Upper lobe of right lung (tissue), 1 donor: Measurements from ENCODE around the gene KLHL22. TPM values are rescaled to one million over a fixed set of nuclear protein-coding genes. Genes with fewer than 3 reads are reported as not detected.

Experiments used
- ATAC-seq: fragments of 200-7000 bp; cut with Tn5 transposase; one replicate; pipeline ENCODE4 v1.9.1; 2020; ENCODE audit warnings: mild to moderate bottlenecking, moderate library complexity
- DNase-seq: peaks from one replicate; pipeline ENCODE4 v3.0.0-alpha.2; 2020
- H3K27ac ChIP-seq: fragments of 200-600 bp; one replicate; pipeline ENCODE4 v1.8.0; 2022
- H3K27me3 ChIP-seq: fragments of 200-600 bp; one replicate; pipeline ENCODE4 v1.8.0; 2022; ENCODE audit warnings: mild to moderate bottlenecking
- H3K36me3 ChIP-seq: fragments of 200-600 bp; one replicate; pipeline ENCODE4 v1.8.0; 2022
- H3K4me1 ChIP-seq: fragments of 200-600 bp; one replicate; pipeline ENCODE4 v1.8.0; 2022
- H3K4me3 ChIP-seq: fragments of 200-600 bp; one replicate; pipeline ENCODE4 v1.8.0; 2022; ENCODE audit warnings: mild to moderate bottlenecking
- H3K9me3 ChIP-seq: fragments of 200-600 bp; one replicate; pipeline ENCODE4 v1.8.0; 2022
- intact Hi-C: fragments of 100-400 bp; cut with DNase I; formaldehyde crosslinking; loops from one replicate; pipeline ENCODE4 v1.11.0; 2022
- total RNA-seq: library from RNA; stranded (reverse); fragmentation: NEBNext Ultra II Directional; extraction: Animal tissue kit (Norgen Biotek cat#: 25700); gene quantifications from one replicate; pipeline ENCODE4 v1.2.1, GENCODE V29; 2021
- TF ChIP-seq, protein P1 (sequence below): fragments of 200-600 bp; IDR thresholded peaks from one replicate; pipeline ENCODE4 v1.8.0; 2022; ENCODE audit warnings: antibody characterized with exemption
- donor health status: DM: no; HTN: yes; CAD: no; lungs with severe emphysema.

The KLHL22 gene
- total RNA-seq, 1 donor from 2014 or later = 23.3 TPM

DNA sequence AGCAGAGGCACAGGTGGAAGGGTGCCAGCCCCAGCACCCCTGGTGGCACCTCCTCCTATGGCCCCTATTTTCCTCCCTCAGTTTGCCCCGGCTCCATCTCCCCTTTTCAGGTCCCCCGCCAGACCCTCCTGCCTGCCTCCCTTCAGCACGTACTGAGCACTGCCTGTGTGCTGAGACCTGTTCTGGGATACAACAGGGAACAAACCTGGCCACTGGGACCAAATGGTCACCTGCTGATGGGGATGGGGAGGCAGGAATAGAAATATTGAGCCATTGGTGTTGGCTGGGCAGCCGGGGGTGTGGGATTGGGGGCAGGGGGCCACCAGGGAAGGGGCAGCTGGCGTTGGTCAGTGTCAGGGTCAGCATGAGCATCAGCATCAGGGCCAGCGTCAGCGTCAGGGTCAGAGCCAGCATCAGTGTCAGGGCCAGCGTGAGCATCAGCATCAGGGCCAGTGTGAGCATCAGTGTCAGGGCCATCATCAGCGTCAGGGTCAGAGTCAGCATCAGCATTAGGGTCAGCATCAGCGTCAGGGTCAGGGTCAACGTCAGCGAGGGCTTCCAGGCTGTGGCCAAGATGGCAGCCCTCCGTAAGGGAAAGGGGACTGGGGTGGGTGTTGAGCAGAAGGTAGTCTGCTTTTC is 94.1 kb downstream of the KLHL22 start:
- ATAC-seq = no peak
- DNase-seq = no peak
- Histone ChIP-seq H3K27me3 (no peaks in the 10 kb centered on the region), H3K4me1 (no peaks in the 10 kb centered on the region), H3K9me3 (no peaks in the 10 kb centered on the region), H3K36me3 (peaks cover 33% of the 10 kb centered on the region), H3K27ac (no peak overlapping the region), H3K4me3 (no peak overlapping the region)
- TF ChIP-seq, protein P1, sequence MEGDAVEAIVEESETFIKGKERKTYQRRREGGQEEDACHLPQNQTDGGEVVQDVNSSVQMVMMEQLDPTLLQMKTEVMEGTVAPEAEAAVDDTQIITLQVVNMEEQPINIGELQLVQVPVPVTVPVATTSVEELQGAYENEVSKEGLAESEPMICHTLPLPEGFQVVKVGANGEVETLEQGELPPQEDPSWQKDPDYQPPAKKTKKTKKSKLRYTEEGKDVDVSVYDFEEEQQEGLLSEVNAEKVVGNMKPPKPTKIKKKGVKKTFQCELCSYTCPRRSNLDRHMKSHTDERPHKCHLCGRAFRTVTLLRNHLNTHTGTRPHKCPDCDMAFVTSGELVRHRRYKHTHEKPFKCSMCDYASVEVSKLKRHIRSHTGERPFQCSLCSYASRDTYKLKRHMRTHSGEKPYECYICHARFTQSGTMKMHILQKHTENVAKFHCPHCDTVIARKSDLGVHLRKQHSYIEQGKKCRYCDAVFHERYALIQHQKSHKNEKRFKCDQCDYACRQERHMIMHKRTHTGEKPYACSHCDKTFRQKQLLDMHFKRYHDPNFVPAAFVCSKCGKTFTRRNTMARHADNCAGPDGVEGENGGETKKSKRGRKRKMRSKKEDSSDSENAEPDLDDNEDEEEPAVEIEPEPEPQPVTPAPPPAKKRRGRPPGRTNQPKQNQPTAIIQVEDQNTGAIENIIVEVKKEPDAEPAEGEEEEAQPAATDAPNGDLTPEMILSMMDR = no peak
- intact Hi-C loops = no loop called here

DNA sequence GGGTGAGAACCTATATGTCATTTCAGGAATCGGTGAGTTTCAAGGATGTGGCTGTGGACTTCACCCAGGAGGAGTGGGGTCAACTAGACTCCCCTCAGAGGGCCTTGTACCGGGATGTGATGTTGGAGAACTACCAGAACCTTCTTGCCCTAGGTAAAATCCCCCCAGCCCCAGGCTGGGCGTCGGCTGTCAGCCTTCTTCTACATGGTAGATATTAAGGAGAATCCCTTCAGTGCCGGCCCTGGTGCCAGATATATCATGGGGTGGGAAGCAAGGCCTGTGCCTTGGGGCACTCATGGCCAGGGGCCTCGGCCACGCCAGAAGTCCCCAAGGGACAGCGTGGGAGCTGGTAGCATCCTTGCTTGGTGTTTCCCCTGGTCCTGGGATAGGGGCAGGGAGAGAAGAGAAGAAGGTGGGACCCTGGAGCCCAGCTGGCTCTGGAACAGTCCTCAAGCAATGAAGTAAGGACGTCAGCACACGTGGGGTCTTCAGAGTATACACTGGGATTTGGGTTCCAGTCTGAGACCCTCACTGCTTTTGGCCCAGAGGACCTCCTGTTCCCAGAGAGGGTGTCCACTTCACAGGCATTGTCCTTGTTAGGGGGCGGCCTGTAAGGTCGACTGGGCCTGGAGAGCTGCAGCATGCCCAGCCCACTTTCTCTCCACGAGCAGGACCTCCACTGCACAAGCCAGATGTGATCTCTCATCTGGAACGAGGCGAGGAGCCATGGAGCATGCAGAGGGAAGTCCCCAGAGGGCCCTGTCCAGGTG is 94.8 kb downstream of the KLHL22 start:
- Histone ChIP-seq H3K36me3 (peaks cover 26% of the 10 kb centered on the region), H3K4me3 (no peak overlapping the region), H3K9me3 (no peaks in the 10 kb centered on the region), H3K27me3 (no peaks in the 10 kb centered on the region), H3K27ac (no peak overlapping the region), H3K4me1 (peaks cover 5% of the 10 kb centered on the region)
- DNase-seq (no peak), ATAC-seq (no peak)
- TF ChIP-seq, protein P1 = no peak
- intact Hi-C loops = no loop called here

DNA sequence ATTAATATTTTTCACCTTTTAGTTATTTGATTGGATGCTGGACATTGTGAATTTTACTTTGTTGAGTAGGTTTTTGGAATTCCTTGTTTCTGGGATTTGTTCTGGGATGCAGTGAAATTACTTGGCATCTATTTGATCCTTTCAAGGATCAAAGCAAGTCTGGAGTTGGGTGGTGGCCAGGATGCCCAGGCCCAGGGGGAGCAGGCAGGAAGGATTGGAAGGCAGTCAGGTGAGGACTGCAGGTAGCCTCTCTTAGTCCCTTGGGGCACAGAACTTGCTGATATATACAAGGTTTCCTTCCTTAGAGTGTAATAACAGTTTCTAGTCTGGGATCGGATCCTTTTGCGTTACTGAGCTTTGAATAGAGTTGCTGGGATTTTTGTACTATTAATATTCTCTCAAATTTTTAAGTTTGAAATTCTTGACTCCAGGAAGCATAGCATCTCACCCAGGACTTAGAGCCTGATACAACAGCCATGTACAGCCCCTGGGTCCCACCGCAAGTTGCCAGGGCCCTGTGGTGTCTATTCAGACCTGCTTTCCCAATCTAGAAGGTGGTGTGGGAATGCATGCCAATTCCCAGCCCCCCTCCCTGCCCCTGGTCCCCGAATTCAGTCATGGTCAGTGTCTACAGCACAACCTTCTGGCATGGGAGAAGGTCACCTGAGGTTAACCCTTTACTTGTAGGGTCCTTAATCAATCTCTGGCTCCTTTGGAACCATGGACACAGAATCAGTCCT is 95.6 kb downstream of the KLHL22 start:
- no peak for ATAC-seq
- no peak overlapping the region for H3K4me3 ChIP-seq
- no peaks in the 10 kb centered on the region for H3K9me3 ChIP-seq
- peaks cover 23% of the 10 kb centered on the region for H3K36me3 ChIP-seq
- H3K27me3 ChIP-seq = no peaks in the 10 kb centered on the region
- TF ChIP-seq, protein P1 = no peak
- DNase-seq = no peak
- H3K27ac ChIP-seq = no peak overlapping the region
- H3K4me1 ChIP-seq = peaks cover 13% of the 10 kb centered on the region
- intact Hi-C loops = no loop called here

DNA sequence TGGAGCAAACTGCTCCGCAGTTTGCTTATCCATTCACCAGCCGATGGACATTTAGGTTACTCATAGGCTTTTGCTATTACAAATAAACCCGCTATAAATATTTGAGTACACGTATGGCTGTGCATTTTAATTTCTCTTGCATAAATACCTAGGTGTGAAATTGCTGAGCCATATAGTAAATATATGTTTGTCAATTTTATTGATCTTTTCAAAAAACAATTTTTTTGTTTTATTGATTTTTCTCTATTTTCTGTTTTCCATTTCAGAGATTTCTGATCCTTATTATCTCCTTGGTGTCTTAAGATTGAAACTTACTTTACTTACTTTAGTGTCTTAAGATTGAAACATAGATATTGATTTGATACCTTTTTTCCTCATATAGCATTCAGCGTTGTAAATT is 97.2 kb downstream of the KLHL22 start:
- peaks cover 21% of the 10 kb centered on the region for H3K4me1 ChIP-seq
- H3K36me3 ChIP-seq = peaks cover 15% of the 10 kb centered on the region
- H3K4me3 ChIP-seq = no peak overlapping the region
- no peaks in the 10 kb centered on the region for H3K27me3 ChIP-seq
- H3K9me3 ChIP-seq = no peaks in the 10 kb centered on the region
- H3K27ac ChIP-seq = no peak overlapping the region
- TF ChIP-seq, protein P1 = no peak
- no peak for DNase-seq
- intact Hi-C loops = no loop called here
- ATAC-seq = no peak

DNA sequence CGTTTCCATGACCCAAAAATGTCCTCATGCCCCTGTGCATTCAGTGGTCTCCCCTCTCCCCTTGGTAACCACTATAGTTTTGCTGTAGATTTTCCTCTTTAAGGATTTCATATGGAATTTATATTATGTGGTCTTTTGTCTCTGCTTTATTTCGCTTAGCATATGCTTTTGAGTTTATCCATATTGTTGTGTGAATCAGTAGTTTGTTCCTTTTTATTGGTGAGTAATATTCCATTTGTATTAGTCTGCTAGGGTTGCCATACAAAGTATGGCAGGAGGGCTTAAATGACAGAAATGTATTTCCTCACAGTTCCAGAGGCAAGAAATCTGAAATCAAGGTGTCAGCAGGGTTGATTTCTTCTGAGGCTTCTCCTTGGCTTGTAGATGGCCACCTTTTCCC is 98.1 kb downstream of the KLHL22 start:
- no peaks in the 10 kb centered on the region for H3K27me3 ChIP-seq
- TF ChIP-seq, protein P1 = no peak
- no peak for ATAC-seq
- no peak for DNase-seq
- H3K27ac ChIP-seq = no peak overlapping the region
- no peaks in the 10 kb centered on the region for H3K9me3 ChIP-seq
- no peak overlapping the region for H3K4me3 ChIP-seq
- intact Hi-C loops = no loop called here
- peaks cover 8% of the 10 kb centered on the region for H3K36me3 ChIP-seq
- H3K4me1 ChIP-seq = peaks cover 23% of the 10 kb centered on the region
